Embryonic facial prominence (tissue), 1 donor: ENCODE results near the gene SLC27A3.
A peak's percentile ranks its signal among the peaks of the same experiment; 100 is the strongest.
"Not testable (repeated sequence)": the region's sequence is repeated elsewhere in the genome, so short reads cannot be mapped to it uniquely, and the experiment has no call there.

ENCODE experiments used
- DNase-seq: peaks from one replicate; pipeline ENCODE4 v3.0.0-alpha.2; 2016; ENCODE audit errors: extremely low spot score

The SLC27A3 gene

DNA sequence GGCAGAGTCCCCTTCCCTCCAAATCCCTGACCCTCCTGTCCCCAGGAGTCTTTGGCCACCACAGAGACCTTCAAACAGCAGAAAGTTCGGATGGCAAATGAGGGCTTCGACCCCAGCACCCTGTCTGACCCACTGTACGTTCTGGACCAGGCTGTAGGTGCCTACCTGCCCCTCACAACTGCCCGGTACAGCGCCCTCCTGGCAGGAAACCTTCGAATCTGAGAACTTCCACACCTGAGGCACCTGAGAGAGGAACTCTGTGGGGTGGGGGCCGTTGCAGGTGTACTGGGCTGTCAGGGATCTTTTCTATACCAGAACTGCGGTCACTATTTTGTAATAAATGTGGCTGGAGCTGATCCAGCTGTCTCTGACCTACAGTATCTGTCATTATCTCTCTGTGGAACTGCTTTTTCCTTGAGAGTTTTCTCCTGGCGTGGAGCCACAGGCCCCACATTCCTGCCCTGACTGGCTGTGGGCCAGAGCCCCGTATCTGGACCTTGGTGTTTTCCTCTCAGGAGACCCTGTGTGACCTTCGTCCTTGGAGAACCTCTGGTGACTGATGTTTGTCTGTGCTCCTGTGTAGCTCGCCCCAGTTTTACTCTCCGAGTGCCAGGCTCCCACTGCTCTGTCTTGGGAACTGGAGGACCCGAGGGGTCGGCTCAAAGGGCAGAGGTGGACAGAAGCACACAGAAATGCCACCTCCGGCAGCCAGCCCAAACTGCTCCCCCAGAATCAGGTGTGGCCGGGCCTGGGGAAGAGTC is 4.8 kb downstream of the SLC27A3 start:
- no peak for DNase-seq

- no peak for DNase-seq
Measured at GRCh38 chr1:153780551-153780950, 5.3 kb downstream of the SLC27A3 start.

GRCh38 chr1:153782648-153783047 is 7.4 kb downstream of the SLC27A3 start:
- not testable (repeated sequence) for DNase-seq

DNA sequence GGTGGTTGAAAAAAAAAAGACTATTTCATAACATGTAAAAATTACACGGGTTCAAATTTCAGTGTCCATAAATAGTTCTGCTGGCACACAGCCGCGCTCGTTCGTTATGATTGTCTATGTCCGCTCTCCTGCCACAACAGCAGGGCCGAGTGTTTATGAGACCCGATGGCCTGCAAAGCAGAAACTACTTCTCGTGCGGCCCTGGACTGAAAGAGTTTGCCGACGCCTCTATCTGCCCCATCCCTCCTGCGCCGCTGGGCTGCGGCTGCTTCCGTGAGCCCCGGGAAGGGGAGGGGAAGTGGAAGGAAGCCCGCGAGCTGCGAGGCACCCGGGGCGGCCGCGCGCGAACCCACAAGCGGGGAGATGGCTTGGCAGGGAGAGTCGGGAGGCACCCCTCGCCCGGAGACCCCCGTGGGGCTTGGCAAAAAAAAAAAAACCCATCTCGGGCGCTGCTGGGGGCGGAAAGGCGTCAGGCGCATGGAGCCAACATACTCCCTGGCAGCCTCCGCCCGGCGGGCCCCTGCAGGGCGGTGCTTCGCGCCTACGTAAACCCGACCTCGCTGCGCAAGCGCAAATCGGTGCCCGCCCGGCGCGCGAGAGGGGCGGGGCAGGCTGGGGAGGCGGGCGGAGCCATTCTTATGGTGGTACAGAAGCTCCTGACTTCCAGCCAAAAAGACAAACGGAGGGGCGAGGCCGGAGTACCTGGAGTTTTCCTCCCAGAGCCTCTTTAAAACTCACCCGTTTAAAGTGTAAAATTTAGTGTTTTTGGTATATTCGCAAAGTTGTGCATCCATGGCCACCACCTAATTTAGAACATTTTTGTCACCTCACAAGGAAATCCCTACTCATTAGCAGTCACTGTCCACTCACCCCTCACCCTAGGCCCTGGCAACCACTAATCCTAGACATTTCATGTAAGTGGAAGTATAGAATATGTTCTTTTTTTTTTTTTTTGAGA is 8.3 kb downstream of the SLC27A3 start:
- peak; percentile 86 for DNase-seq

- DNase-seq = no peak
Measured at GRCh38 chr1:153786038-153786790, 11.0 kb downstream of the SLC27A3 start.

GRCh38 chr1:153789478-153790034 is 14.3 kb downstream of the SLC27A3 start:
- no peak for DNase-seq

- no peak for DNase-seq
Measured at GRCh38 chr1:153790313-153790965, 15.2 kb downstream of the SLC27A3 start.

GRCh38 chr1:153790966-153791647 is 15.9 kb downstream of the SLC27A3 start:
- DNase-seq = no peak

- no peak for DNase-seq
Measured at GRCh38 chr1:153791648-153792253, 16.5 kb downstream of the SLC27A3 start.

GRCh38 chr1:153792631-153793041 is 17.4 kb downstream of the SLC27A3 start:
- no peak for DNase-seq

GRCh38 chr1:153793261-153793972 is 18.2 kb downstream of the SLC27A3 start:
- DNase-seq = no peak

GRCh38 chr1:153793973-153794615 is 18.9 kb downstream of the SLC27A3 start:
- DNase-seq = no peak

- DNase-seq = no peak
Measured at GRCh38 chr1:153794624-153795329, 19.6 kb downstream of the SLC27A3 start.

GRCh38 chr1:153795330-153795837 is 20.2 kb downstream of the SLC27A3 start:
- no peak for DNase-seq

DNA sequence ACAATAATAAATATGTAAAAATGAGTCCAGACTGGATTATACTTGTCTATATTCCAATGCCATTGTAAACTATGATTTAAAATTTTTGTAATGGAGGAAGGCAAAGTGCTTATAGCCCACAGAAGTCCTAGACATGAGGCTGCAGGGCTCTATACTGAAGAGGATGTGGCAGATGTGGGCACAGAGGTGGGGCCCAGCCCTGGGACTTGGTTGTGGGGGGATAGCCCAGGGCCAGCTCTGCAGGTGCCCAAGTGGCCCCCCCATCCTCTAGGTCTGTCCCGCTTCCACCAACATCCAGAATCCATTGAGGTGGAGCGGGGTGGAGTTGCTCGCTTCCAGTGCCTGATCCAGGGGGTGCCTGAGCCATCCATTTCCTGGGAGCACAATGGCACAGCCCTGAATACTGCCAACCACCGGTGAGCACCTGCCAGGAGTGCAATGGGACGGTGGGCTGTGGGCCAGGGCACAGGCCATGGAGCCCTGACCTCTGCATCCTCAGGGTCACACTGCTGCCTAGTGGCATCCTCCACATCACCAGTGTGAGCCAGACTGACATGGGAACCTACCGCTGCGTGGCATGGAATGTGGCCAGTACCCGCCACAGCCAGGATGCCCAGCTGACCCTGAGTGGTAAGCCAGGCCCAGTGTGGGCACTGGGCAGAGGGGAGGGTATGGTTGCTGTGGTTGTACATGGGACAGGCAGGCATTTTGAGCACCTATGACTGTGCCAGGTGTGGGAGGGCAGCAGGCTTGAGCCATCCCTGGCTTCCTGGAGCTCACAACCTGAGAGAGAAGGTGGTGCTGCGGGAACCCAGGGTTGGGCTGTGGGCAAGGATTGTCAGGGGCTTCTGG is 21.0 kb downstream of the SLC27A3 start:
- no peak for DNase-seq

- DNase-seq = no peak
Measured at GRCh38 chr1:153796786-153797659, 21.8 kb downstream of the SLC27A3 start.
